Measurements from ENCODE around the gene HADH. TPM values are rescaled to one million over a fixed set of nuclear protein-coding genes. Genes with fewer than 3 reads are reported as not detected.

Gene HADH
- total RNA-seq, 1 donor from 2014 or later = 24.2 TPM

GRCh38 chr4:107977482-107977881 is 12.2 kb upstream of the HADH start:
- Mint-ChIP-seq H3K4me3 (ENCODE audit: unreplicated experiment) (no peak overlapping the region), H3K27me3 (ENCODE audit: low read depth, unreplicated experiment) (no peaks in the 10 kb centered on the region), H3K9me3 (ENCODE audit: unreplicated experiment) (no peaks in the 10 kb centered on the region), H3K27ac (ENCODE audit: unreplicated experiment) (no peak overlapping the region), H3K4me1 (ENCODE audit: low read depth, unreplicated experiment) (no peaks in the 10 kb centered on the region), H3K36me3 (ENCODE audit: low read depth, unreplicated experiment) (no peaks in the 10 kb centered on the region)
- no peak for FAIRE-seq
- no peak overlapping the region for H3K4me2 ChIP-seq (ENCODE audit: low read length)
- no peaks in the 10 kb centered on the region for H3K27me3 ChIP-seq (ENCODE audit: insufficient read depth, low read length)
- no peaks in the 10 kb centered on the region for H3K36me3 ChIP-seq (ENCODE audit: insufficient read depth, low read length)
- H2AFZ ChIP-seq (ENCODE audit: low read depth, low read length) = no peak overlapping the region
- no peak overlapping the region for H3K9ac ChIP-seq (ENCODE audit: low read length)
- no peaks in the 10 kb centered on the region for H4K20me1 ChIP-seq (ENCODE audit: insufficient read depth, low read length)
- no peaks in the 10 kb centered on the region for H3K79me2 ChIP-seq (ENCODE audit: insufficient read depth, low read length)
- no peaks in the 10 kb centered on the region for H3K9me3 ChIP-seq (ENCODE audit: insufficient read depth, low read depth, low read length)
- no peak for TF ChIP-seq EZH2 (IDR thresholded peaks at IDR 0.05; ENCODE audit: insufficient read depth, low read length)
- TF ChIP-seq CTCF (IDR thresholded peaks at IDR 0.05; ENCODE audit: insufficient read depth, low read depth, low read length) = no peak
- no peak overlapping the region for H3K4me3 ChIP-seq (ENCODE audit: insufficient read depth, low read depth, low read length)
- H3K27ac ChIP-seq (ENCODE audit: low read depth, low read length) = no peak overlapping the region
- H3K4me1 ChIP-seq (ENCODE audit: insufficient read depth, low read length) = no peaks in the 10 kb centered on the region
- DNase-seq (ENCODE audit: low read depth) = no peak

DNA sequence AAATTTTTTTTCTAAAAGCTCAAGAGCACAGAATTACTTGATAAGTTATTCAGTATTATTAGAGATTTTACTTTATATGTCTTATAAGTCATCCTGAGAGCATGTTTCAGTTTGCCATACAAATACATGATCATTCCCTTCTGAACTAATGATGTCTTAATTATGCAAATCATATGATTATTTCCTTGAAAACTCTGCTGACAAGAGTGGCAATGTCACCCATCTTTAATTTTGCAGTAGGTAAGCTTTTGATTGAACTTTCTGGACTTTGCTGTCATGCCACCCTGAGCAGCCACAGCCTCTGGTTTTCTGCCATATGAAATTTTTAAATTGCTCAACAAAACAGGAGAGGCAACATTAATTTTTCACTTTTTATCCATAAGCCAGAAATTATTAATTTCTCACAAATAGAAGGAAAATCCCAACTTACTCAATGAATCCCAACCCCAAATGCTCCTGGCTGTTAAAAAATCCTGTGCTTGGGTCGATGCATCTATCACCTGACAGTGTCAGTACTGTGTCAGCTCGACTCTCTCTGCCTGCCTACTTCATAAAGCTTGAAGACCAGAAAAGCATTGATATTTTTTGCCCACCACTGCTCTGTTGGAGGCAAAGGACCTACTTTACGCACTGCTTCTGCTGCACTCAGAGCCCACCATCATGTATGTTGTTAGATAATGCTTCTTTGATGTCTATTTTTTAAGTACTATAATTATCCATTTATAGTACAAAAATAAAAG is 11.6 kb upstream of the HADH start:
- Mint-ChIP-seq H3K27me3 (ENCODE audit: low read depth, unreplicated experiment) (no peaks in the 10 kb centered on the region), H3K27ac (ENCODE audit: unreplicated experiment) (no peak overlapping the region), H3K4me3 (ENCODE audit: unreplicated experiment) (no peak overlapping the region), H3K36me3 (ENCODE audit: low read depth, unreplicated experiment) (no peaks in the 10 kb centered on the region), H3K4me1 (ENCODE audit: low read depth, unreplicated experiment) (no peaks in the 10 kb centered on the region), H3K9me3 (ENCODE audit: unreplicated experiment) (no peaks in the 10 kb centered on the region)
- H3K27ac ChIP-seq (ENCODE audit: low read depth, low read length) = no peak overlapping the region
- no peak overlapping the region for H3K9ac ChIP-seq (ENCODE audit: low read length)
- no peak for DNase-seq (ENCODE audit: low read depth)
- TF ChIP-seq CTCF (IDR thresholded peaks at IDR 0.05; ENCODE audit: insufficient read depth, low read depth, low read length) (no peak), EZH2 (IDR thresholded peaks at IDR 0.05; ENCODE audit: insufficient read depth, low read length) (no peak)
- FAIRE-seq = no peak
- H3K4me3 ChIP-seq (ENCODE audit: insufficient read depth, low read depth, low read length) = no peak overlapping the region
- H3K4me2 ChIP-seq (ENCODE audit: low read length) = no peak overlapping the region
- H3K36me3 ChIP-seq (ENCODE audit: insufficient read depth, low read length) = no peaks in the 10 kb centered on the region
- no peaks in the 10 kb centered on the region for H3K4me1 ChIP-seq (ENCODE audit: insufficient read depth, low read length)
- no peaks in the 10 kb centered on the region for H3K9me3 ChIP-seq (ENCODE audit: insufficient read depth, low read depth, low read length)
- H4K20me1 ChIP-seq (ENCODE audit: insufficient read depth, low read length) = no peaks in the 10 kb centered on the region
- no peak overlapping the region for H2AFZ ChIP-seq (ENCODE audit: low read depth, low read length)
- no peaks in the 10 kb centered on the region for H3K79me2 ChIP-seq (ENCODE audit: insufficient read depth, low read length)
- no peaks in the 10 kb centered on the region for H3K27me3 ChIP-seq (ENCODE audit: insufficient read depth, low read length)

GRCh38 chr4:107978716-107979451 is 10.8 kb upstream of the HADH start:
- FAIRE-seq (no peak), DNase-seq (ENCODE audit: low read depth) (no peak)
- TF ChIP-seq EZH2 (IDR thresholded peaks at IDR 0.05; ENCODE audit: insufficient read depth, low read length) = no peak
- TF ChIP-seq CTCF (IDR thresholded peaks at IDR 0.05; ENCODE audit: insufficient read depth, low read depth, low read length) = no peak
- H3K4me2 ChIP-seq (ENCODE audit: low read length) = no peak overlapping the region
- H3K9me3 ChIP-seq (ENCODE audit: insufficient read depth, low read depth, low read length) = no peaks in the 10 kb centered on the region
- Mint-ChIP-seq H3K4me1 (ENCODE audit: low read depth, unreplicated experiment) (no peaks in the 10 kb centered on the region), H3K27ac (ENCODE audit: unreplicated experiment) (no peak overlapping the region), H3K9me3 (ENCODE audit: unreplicated experiment) (no peaks in the 10 kb centered on the region), H3K27me3 (ENCODE audit: low read depth, unreplicated experiment) (no peaks in the 10 kb centered on the region), H3K4me3 (ENCODE audit: unreplicated experiment) (no peak overlapping the region), H3K36me3 (ENCODE audit: low read depth, unreplicated experiment) (no peaks in the 10 kb centered on the region)
- H3K4me3 ChIP-seq (ENCODE audit: insufficient read depth, low read depth, low read length) = no peak overlapping the region
- no peak overlapping the region for H3K9ac ChIP-seq (ENCODE audit: low read length)
- H3K27ac ChIP-seq (ENCODE audit: low read depth, low read length) = no peak overlapping the region
- H2AFZ ChIP-seq (ENCODE audit: low read depth, low read length) = no peak overlapping the region
- H3K4me1 ChIP-seq (ENCODE audit: insufficient read depth, low read length) = no peaks in the 10 kb centered on the region
- H3K36me3 ChIP-seq (ENCODE audit: insufficient read depth, low read length) = no peaks in the 10 kb centered on the region
- no peaks in the 10 kb centered on the region for H3K79me2 ChIP-seq (ENCODE audit: insufficient read depth, low read length)
- H3K27me3 ChIP-seq (ENCODE audit: insufficient read depth, low read length) = no peaks in the 10 kb centered on the region
- H4K20me1 ChIP-seq (ENCODE audit: insufficient read depth, low read length) = no peaks in the 10 kb centered on the region

Measured in astrocyte (in vitro differentiated cells and primary cell).